K562 (cell line): ENCODE results near the gene ZNRF1. TPM values are rescaled to one million over a fixed set of nuclear protein-coding genes. Genes with fewer than 3 reads are reported as not detected.

Experiments
- BCOR ChIP-seq: fragments of 450-650 bp; IDR thresholded peaks from 2 replicates; pipeline ENCODE4 v1.6.1; 2016
- ETV5 ChIP-seq: sonication (generic); formaldehyde crosslinking; IDR thresholded peaks from 2 replicates; pipeline ENCODE4 v1.4.0; 2020; ENCODE audit warnings: low read depth, mild to moderate bottlenecking, missing genetic modification reagents
- FOXA1 ChIP-seq: fragments of 450-650 bp; IDR thresholded peaks from 2 replicates; pipeline ENCODE4 v1.6.1; 2016; ENCODE audit warnings: mild to moderate bottlenecking, borderline replicate concordance
- GATA2 ChIP-seq: sonication (generic); formaldehyde crosslinking; IDR thresholded peaks from 2 replicates; pipeline ENCODE4 v1.4.0; 2020; ENCODE audit warnings: mild to moderate bottlenecking, missing genetic modification reagents
- GMEB1 ChIP-seq: fragments of 250-450 bp; sonication (Bioruptor Pico); IDR thresholded peaks from 2 replicates; pipeline ENCODE4 v1.4.0; 2020; ENCODE audit warnings: mild to moderate bottlenecking
- HNRNPLL ChIP-seq: fragments of 200-400 bp; formaldehyde crosslinking; IDR thresholded peaks from 2 replicates; pipeline ENCODE4 v1.6.1; 2017; ENCODE audit warnings: low read length, low read depth, mild to moderate bottlenecking; ENCODE audit not compliant: poor library complexity, severe bottlenecking
- JUNB ChIP-seq: fragments of 450-650 bp; formaldehyde crosslinking; conservative IDR thresholded peaks from 2 replicates; pipeline ENCODE4 v1.4.0; 2020; ENCODE audit warnings: mild to moderate bottlenecking
- MLX ChIP-seq, 2 experiments: fragments of 450-650 bp in 1 of 2; sonication (generic) in 1 of 2; formaldehyde crosslinking; conservative IDR thresholded peaks; 2 replicates each; pipeline versions ENCODE4 v1.4.0 to v1.8.1; 2020 to 2022; ENCODE audit warnings: mild to moderate bottlenecking in 1 of 2, missing genetic modification reagents in 1 of 2
- NCOA2 ChIP-seq, 2 experiments: fragments of 450-650 bp; IDR thresholded peaks; 2 replicates each; pipeline ENCODE4 v1.6.1; 2018; ENCODE audit warnings: mild to moderate bottlenecking in 2 of 2, moderate library complexity in 1 of 2; ENCODE audit not compliant: partially characterized antibody in 2 of 2
- NCOA4 ChIP-seq: fragments of 450-650 bp; IDR thresholded peaks from 2 replicates; pipeline ENCODE4 v1.6.1; 2018; ENCODE audit warnings: mild to moderate bottlenecking; ENCODE audit not compliant: partially characterized antibody
- NR2C2 ChIP-seq, 2 experiments: fragments of 200-800 bp in 1 of 2; sonication (Bioruptor generic) in 1 of 2; sonication (generic) in 1 of 2; formaldehyde crosslinking in 1 of 2; IDR thresholded peaks; 2 replicates each; pipeline versions ENCODE4 v1.6.1 to v1.8.0; 2016 to 2022; ENCODE audit warnings: mild to moderate bottlenecking in 1 of 2, missing compliant biosample characterization in 1 of 2, missing genetic modification characterization in 1 of 2, missing genetic modification reagents in 1 of 2
- POLR2H ChIP-seq: IDR thresholded peaks from 2 replicates; pipeline ENCODE4 v1.6.1; 2016; ENCODE audit warnings: missing genetic modification characterization, low read depth, mild to moderate bottlenecking, control low read depth, missing compliant biosample characterization, moderate library complexity
- SMARCA4 ChIP-seq: fragments of 450-650 bp; IDR thresholded peaks from 2 replicates; pipeline ENCODE4 v1.6.1; 2016
- TBP ChIP-seq: optimal IDR thresholded peaks from 2 replicates; pipeline ENCODE3; 2011; ENCODE audit warnings: low read depth, low read length, improper control_type of control experiment
- TOE1 ChIP-seq, 2 experiments: fragments of 450-650 bp in 1 of 2; sonication (generic) in 1 of 2; formaldehyde crosslinking in 1 of 2; IDR thresholded peaks; 2 replicates each; pipeline versions ENCODE4 v1.7.1 to v1.8.0; 2016 to 2022; ENCODE audit warnings: borderline replicate concordance in 2 of 2, mild to moderate bottlenecking in 2 of 2, antibody characterized with exemption in 1 of 2, inconsistent platforms in 1 of 2, low read depth in 1 of 2, missing genetic modification reagents in 1 of 2, moderate library complexity in 1 of 2
- XRCC5 ChIP-seq: fragments of 200-400 bp; formaldehyde crosslinking; IDR thresholded peaks from 2 replicates; pipeline ENCODE4 v1.6.1; 2017; ENCODE audit warnings: low read depth, mild to moderate bottlenecking, low read length
- YY1 ChIP-seq, 3 experiments: IDR thresholded peaks; 2 replicates each; pipeline ENCODE4 v1.6.1; 2011; ENCODE audit warnings: low read length in 2 of 3, mild to moderate bottlenecking in 2 of 3, moderate library complexity in 2 of 3, borderline replicate concordance in 1 of 3, control low read depth in 1 of 3, low read depth in 1 of 3; ENCODE audit not compliant: insufficient read depth in 3 of 3, insufficient replicate concordance in 2 of 3, control insufficient read depth in 1 of 3, insufficient read length in 1 of 3; ENCODE audit errors: extremely low read depth in 1 of 3
- ZBTB1 ChIP-seq: sonication (generic); formaldehyde crosslinking; IDR thresholded peaks from 2 replicates; pipeline ENCODE4 v1.8.1; 2023; ENCODE audit warnings: missing genetic modification reagents, low read depth, mild to moderate bottlenecking, borderline replicate concordance
- ZNF699 ChIP-seq: fragments of 250-450 bp; sonication (Bioruptor Pico); IDR thresholded peaks from 2 replicates; pipeline ENCODE4 v1.8.0; 2021; ENCODE audit warnings: mild to moderate bottlenecking, moderate library complexity; ENCODE audit not compliant: insufficient replicate concordance
- polyA plus RNA-seq, 8 experiments: library from polyadenylated mRNA; depleted of rRNA in 4 of 8; stranded (reverse) in 5 of 8; unstranded in 3 of 8; fragments of >200 nt; fragmentation: Nextera tagmentation in 2 of 8; fragmentation: Illumina TruSeq in 1 of 8; extraction: Ambion mirVana in 2 of 8; extraction: Trizol in 1 of 8; gene quantifications; 2 replicates each; pipeline versions ENCODE4 v1.2.1 to v1.2.3, GENCODE V29; 2011 to 2014; ENCODE audit warnings: inconsistent platforms in 1 of 8, missing spikeins in 1 of 8
- total RNA-seq, 7 experiments: library from RNA; depleted of rRNA in 6 of 7; stranded (reverse); fragments of >200 nt in 6 of 7; fragmentation: Illumina TruSeq in 2 of 7; extraction: Trizol in 2 of 7; gene quantifications; 2 replicates each; pipeline versions ENCODE4 v1.2.1 to v1.2.3, GENCODE V29; 2011 to 2021; ENCODE audit warnings: low replicate concordance in 1 of 7
- TF ChIP-seq, protein P1 (sequence below): sonication (generic); formaldehyde crosslinking; IDR thresholded peaks from 2 replicates; pipeline ENCODE4 v1.8.0; 2022; ENCODE audit warnings: mild to moderate bottlenecking, missing genetic modification reagents

The ZNRF1 gene
- total and polyA plus RNA-seq, 9 of the 15 experiments (the other 6 are each of a cell fraction or from before 2014, with no cell fraction given) = 9.5 to 37.7 (median 20.0) TPM

GRCh38 chr16:75148311-75149195, 149.7 kb downstream of the ZNRF1 start, which contains the start of gene ZFP1 (continued):
- TF ChIP-seq TOE1 (IDR thresholded peaks at IDR 0.05; ENCODE audit: borderline replicate concordance) (peak; percentile 31; the same call in 1 of the 2 replicates), TOE1 (CRISPR knock-in tag; IDR thresholded peaks at IDR 0.05; ENCODE audit: borderline replicate concordance, low read depth) (no peak), NCOA2 (IDR thresholded peaks at IDR 0.05; ENCODE audit: partially characterized antibody in 2 of 2) (peak in 1 of 2 experiments; percentile 97), NR2C2 (CRISPR knock-in tag; IDR thresholded peaks at IDR 0.05) (peak; percentile 63; the same call in 1 of the 2 replicates), NR2C2 (tag; IDR thresholded peaks at IDR 0.05) (peak; percentile 81), BCOR (no peak), MLX (CRISPR knock-in tag; conservative IDR thresholded peaks at IDR 0.05) (no peak), YY1 (IDR thresholded peaks at IDR 0.05; ENCODE audit: borderline replicate concordance in 1 of 3, control insufficient read depth in 1 of 3, extremely low read depth in 1 of 3, insufficient read depth in 3 of 3, insufficient read length in 1 of 3, insufficient replicate concordance in 2 of 3, low read depth in 1 of 3, low read length in 2 of 3) (peak in 1 of 3 experiments; percentile 63), XRCC5 (peak; percentile 76; the same call in 1 of the 2 replicates), NCOA4 (no peak), TBP (peak; percentile 20), ETV5 (peak; percentile 67), FOXA1 (no peak), GMEB1 (CRISPR knock-in tag) (peak; percentile 36), HNRNPLL (peak; percentile 19), ZBTB1 (CRISPR knock-in tag) (0 out of 2 replicates have a peak, but pooled peaks have one; percentile 65), GATA2 (no peak), JUNB (CRISPR knock-in tag) (no peak), POLR2H (tag) (no peak), SMARCA4 (no peak), ZNF699 (no peak)
- TF ChIP-seq, protein P1, sequence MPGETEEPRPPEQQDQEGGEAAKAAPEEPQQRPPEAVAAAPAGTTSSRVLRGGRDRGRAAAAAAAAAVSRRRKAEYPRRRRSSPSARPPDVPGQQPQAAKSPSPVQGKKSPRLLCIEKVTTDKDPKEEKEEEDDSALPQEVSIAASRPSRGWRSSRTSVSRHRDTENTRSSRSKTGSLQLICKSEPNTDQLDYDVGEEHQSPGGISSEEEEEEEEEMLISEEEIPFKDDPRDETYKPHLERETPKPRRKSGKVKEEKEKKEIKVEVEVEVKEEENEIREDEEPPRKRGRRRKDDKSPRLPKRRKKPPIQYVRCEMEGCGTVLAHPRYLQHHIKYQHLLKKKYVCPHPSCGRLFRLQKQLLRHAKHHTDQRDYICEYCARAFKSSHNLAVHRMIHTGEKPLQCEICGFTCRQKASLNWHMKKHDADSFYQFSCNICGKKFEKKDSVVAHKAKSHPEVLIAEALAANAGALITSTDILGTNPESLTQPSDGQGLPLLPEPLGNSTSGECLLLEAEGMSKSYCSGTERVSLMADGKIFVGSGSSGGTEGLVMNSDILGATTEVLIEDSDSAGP (CRISPR knock-in tag) = no peak
